Thyroid gland (tissue), 4 donors: ENCODE data around the gene DYNLT5.
"Not testable (repeated sequence)": the region's sequence is repeated elsewhere in the genome, so short reads cannot be mapped to it uniquely, and the experiment has no call there.

Source experiments
- CTCF ChIP-seq, 6 experiments: fragments of 200-600 bp in 3 of 6; fragments of 450-650 bp in 3 of 6; sonication (generic) in 3 of 6; IDR thresholded peaks; one replicate each; pipeline ENCODE4 v1.5.1; 2016 to 2019; ENCODE audit warnings: antibody characterized with exemption in 6 of 6, mild to moderate bottlenecking in 2 of 6, inconsistent platforms in 1 of 6, moderate library complexity in 1 of 6
- POLR2A ChIP-seq, 2 donors: fragments of 450-650 bp; IDR thresholded peaks; one replicate each; pipeline ENCODE4 v1.6.1; 2017; ENCODE audit warnings: antibody characterized with exemption in 2 of 2, mild to moderate bottlenecking in 2 of 2, moderate library complexity in 1 of 2

GRCh38 chr1:66785800-66786199 is 33.5 kb downstream of the DYNLT5 start:
- not testable (repeated sequence) for TF ChIP-seq CTCF, POLR2A (IDR thresholded peaks at IDR 0.05)
